HK-2 (cell line): ENCODE results near the gene CD109.
"Not testable (repeated sequence)": the region's sequence is repeated elsewhere in the genome, so short reads cannot be mapped to it uniquely, and the experiment has no call there.

ENCODE experiments used
- DNase-seq: peaks from one replicate; pipeline ENCODE4 v3.0.0-alpha.2; 2018; ENCODE audit not compliant: unreplicated experiment

The CD109 gene

GRCh38 chr6:73791336-73791735 is 95.3 kb downstream of the CD109 start:
- DNase-seq: no peak

DNA sequence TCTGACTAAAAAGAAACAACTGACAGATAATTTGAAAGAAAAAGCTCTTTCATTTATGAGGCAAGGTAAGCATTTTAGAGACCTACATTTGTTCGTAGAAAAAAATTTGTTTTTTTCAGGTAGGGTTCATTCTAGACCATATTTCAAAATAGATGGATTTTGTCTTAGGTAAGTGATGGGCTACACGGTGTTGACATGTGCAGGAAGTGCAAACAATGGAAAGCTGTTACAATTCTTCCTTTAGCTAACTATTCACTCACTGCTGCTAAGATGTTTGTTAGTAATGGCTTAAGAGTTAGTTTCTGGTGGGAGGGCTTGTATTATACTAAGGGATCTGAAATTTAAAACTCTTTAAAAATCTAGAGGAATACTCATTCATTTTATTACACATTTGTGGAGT is 96.7 kb downstream of the CD109 start:
- no peak for DNase-seq

DNA sequence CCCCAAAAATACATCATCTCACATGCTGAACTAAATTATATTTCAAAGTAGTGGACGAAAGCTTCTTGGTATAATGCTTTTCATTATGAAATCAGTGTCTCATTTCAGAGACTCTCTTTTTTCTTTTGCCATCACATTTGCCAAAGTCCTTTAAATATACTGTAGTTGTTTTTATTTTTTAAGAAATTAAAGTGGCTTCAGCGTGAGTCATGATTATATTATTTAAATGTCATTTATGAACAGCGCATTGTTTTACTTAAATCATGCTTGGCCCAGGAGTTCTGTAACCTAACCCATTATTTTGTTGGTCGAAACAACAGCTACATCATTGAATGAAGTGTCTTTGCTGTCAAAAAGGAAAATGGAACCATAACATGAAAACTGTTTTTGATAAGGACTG is 100.9 kb downstream of the CD109 start:
- DNase-seq: no peak

GRCh38 chr6:73797861-73798260 is 101.9 kb downstream of the CD109 start:
- DNase-seq: no peak

DNA sequence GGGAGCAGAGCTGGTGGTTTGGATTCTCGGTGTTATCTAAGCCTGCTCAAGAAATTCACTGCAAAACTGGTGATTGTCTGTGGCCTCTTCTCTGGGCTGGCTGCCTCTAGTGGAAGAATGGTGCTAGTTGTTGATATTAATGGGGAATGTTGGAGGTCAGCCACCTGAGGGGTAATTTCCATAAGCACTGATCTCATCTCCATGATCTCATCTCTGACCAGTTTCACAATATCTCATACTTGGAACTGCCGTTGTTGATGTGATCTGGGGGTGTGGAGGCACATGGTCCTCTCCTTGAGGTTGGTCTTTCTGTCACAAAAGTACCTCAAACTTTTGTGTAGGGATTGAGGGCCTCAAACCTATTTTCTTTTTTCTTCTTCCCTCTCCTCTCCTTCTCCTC is 102.6 kb downstream of the CD109 start:
- peak; percentile 14 for DNase-seq

DNA sequence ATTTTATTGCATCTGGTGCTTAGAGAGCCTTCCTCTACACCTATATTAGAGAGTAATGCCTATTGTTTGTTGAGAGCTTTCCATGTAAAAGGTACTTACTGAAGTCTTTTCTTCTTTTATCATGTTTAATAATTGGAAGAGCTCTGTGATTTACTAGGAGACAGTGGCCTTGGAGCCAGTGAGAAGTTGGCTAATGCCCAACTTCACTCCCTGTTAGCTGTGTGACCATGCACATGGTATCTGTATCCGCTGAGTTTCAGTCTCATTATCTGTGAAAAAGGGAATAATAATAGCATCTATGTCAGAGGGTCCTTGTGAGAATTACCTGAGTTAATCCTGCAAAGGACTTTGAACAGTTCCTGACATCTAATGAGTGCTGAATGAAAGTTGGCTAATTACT is 105.0 kb downstream of the CD109 start:
- no peak for DNase-seq

DNA sequence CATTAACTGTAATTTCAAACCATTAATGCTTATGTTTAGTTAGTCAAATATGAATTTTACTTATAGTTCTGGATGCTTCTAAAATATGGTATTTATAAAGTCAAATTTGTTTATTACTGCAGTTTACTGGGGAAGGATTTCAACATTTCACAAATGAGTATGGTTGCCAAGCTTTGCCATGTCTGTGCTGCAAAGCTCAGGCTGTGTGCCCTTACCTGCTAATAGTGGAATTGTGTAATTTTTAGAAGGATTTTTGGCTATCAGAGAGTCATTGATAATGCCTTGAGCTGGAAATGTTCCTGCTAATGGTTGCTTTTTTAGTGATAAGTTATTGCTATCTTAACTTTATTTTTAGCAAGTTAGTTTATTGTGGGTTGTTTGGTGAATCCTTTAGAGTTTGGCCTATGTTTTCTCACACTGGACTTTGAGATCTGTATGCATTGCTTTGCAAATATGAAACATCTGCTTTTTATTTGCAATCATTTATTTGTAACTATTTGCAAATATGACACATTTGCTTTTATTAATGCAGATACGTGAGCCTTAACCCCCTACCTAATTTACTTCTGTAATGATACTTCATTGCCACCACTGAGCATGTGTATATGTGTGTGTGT is 105.8 kb downstream of the CD109 start:
- no peak for DNase-seq

DNA sequence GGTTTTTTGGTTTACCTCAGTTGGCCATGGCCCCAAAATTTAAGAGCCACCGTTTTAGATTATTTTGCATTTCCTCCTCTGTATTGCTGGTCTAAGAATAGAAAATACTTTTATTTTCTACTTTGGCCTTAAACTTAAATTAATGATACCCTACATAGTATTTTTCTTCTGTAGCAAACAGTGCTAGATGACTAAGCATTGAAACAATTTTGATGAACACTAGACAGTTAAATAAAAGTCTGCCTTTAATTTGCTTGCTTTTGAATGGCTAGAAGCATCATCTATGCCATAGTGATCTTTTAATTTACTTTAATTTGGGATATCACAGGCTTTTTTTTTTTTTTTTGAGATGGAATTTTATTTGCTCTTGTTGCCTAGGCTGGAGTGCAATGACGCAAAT is 106.4 kb downstream of the CD109 start:
- no peak for DNase-seq

GRCh38 chr6:73803562-73804241 is 107.7 kb downstream of the CD109 start:
- DNase-seq: no peak

- not testable (repeated sequence) for DNase-seq
Observed at GRCh38 chr6:73805221-73805620, 109.2 kb downstream of the CD109 start.

DNA sequence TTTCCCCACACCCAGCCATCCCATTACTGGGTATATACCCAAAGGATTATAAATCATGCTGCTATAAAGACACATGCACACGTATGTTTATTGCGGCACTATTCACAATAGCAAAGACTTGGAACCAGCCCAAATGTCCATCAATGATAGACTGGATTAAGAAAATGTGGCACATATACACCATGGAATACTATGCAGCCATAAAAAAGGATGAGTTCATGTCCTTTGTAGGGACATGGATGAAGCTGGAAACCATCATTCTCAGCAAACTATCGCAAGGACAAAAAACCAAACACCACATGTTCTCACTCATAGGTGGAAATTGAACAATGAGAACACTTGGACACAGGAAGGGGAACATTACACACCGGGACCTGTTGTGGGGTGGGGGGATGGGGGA is 110.0 kb downstream of the CD109 start:
- DNase-seq: not testable (repeated sequence)

DNA sequence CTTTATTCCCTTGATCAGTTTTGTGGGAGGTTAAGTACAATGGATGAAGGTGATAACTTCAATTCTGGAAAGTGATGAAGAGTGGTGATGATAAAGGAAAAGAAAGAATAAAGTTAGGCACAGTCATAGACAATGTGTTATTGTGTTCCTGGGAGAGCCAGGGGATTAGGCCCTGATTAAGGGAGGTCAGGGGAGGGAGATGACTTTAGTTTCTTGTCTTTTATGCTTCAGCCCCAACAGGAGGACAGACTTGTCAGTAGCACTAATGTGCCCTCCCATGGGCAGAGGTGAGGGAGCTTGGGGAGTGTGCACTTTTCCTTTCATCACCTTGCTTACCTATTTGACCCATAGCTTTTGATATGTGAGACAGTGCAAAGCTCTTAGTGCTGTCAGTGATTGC is 115.7 kb downstream of the CD109 start:
- DNase-seq: no peak

- DNase-seq: no peak
Observed at GRCh38 chr6:73817253-73817652, 121.2 kb downstream of the CD109 start.

GRCh38 chr6:73823046-73823735 is 127.2 kb downstream of the CD109 start:
- DNase-seq: no peak

- no peak for DNase-seq
Observed at GRCh38 chr6:73823832-73824231, 127.8 kb downstream of the CD109 start.

DNA sequence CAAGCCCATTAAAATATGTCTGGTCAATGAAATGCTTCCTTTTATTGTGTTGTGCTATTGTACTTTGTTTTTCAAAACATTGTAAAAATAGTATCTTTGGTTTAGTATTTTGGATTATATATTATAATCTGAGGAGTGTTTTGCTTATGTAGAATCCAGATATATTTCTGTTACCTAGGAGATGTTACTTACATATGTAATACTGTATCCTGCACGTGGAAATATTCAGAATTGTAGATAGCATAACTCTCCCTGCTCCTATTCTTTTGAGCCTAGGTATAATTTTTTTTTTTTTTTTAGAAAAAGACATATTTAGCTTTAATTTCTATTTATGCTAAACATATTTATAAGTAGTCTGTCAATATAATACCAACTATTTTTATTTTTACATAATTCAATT is 130.6 kb downstream of the CD109 start:
- no peak for DNase-seq

DNA sequence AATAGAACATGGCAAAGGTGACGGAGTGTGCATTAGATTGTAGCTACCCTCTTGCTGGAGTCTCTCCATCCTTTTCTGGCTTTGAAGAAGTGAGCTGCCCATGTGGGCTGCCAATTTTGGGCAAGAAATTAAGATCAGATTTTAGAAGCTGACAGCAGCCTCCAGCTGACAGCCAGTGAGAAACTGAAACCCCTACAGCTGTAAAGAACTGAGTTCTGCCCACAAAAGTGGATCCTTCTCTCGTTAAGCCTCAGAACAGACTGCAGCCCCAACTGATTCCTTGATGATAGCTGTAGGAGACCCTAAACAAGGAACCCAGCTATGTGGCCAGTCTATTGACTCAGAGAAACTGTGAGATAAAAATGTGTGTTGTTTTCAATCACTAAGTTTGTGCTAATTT is 134.1 kb downstream of the CD109 start:
- DNase-seq: no peak

GRCh38 chr6:73832313-73832712 is 136.3 kb downstream of the CD109 start:
- DNase-seq: no peak

DNA sequence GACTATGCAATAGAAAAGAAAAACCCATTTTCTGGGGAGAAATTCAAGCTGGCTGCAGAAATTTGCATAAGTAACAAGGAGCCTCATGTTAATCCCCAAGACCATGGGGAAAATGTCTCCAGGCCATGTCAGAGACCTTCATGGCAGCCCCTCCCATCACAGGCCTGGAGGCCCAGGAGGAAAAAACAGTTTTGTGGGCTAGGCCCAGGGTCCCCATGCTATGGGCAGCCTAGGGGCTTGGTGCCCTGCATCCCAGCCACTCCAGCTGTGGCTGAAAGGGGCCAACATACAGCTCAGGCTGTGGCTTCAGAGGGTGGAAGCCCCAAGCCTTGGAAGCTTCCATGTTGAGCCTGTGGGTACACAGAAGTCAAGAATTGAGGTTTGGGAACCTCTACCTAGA is 148.7 kb downstream of the CD109 start:
- not testable (repeated sequence) for DNase-seq

DNA sequence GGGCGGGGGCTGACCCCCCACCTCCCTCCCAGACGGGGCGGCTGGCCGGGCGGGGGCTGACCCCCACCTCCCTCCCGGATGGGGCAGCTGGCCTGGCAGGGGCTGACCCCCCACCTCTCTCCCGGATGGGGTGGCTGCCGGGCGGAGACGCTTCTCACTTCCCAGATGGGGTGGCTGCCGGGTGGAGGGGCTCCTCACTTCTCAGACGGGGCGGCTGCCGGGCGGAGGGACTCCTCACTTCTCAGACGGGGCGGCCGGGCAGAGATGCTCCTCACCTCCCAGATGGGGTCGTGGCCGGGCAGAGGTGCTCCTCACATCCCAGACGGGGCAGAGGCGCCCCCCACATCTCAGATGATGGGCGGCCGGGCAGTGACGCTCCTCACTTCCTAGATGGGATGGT is 155.0 kb downstream of the CD109 start:
- not testable (repeated sequence) for DNase-seq

DNA sequence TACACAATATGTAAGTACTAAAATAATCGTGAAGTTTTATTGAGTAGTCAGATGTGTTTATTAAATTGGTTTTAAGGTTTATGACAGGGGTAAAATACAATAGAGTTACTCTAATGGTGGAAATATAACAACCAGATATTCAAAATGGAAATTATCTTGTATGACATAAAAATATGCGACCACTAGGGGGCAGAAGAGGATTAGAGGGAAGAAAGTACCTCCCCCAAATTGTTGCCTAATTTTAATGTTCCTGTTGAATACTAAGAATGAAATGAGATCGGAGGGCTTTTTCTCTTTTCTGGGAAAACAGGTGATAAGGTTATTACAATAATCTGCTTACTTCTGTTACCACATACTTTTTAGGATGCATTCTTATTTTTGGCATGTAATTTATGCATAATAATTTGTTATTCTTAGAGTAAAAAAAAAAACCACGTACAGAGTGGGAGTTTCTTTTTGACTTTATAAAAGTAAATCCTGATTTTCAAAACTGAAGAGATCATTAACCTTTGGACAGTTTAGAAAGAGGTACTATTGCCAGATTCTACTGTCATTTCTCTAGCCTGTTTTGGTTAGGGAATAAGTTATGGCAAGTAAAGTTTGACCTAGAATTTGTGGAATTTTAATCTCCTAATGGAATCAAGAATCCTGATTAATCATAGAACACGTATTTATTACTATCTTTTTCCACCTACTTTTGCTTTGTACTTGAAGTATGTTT is 159.2 kb downstream of the CD109 start:
- no peak for DNase-seq

DNA sequence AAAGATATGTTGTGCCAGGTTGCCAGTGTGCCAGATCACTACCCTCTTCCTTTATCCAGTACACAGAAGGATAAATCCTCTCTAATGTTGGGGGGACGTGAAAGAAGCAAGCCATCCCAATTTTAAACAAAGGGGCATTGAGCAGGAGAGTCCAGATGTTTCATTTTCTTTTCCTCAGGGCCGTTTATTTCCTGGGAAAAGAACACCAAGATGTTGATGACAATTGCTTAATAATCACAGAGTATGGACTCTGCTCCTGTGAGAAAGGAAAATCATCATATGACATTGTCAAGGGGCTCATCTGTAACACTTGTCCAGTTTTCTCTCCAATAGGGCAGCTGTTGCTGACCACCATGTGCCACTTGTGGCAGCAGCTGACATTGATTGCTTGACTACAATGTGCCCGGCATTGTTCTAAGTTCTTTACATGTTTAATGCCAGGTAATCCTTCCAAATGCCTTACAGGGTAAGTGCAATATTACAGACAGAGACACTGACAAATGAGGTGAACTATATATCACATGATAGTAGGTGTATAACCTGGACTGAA is 161.4 kb downstream of the CD109 start:
- no peak for DNase-seq
